ENCODE data around the gene BCR.

GRCh38 chr22:23193882-23194281 lies 13.6 kb downstream of the BCR start:
- no peak for TF ChIP-seq CTCF (IDR thresholded peaks at IDR 0.05; ENCODE audit: low read depth, low read length, poor library complexity, severe bottlenecking)
- TF ChIP-seq EZH2phosphoT487 (IDR thresholded peaks at IDR 0.05; ENCODE audit: borderline replicate concordance, low read length) = no peak

All from DOHH2 (cell line).